Activated CD8-positive, alpha-beta memory T cell treated with anti-CD3 and anti-CD28 coated beads for 4 hours (primary cell): ENCODE measurements around the gene HOXA3.

ENCODE experiments used
- DNase-seq, 2 donors: peaks; one replicate each; pipeline ENCODE4 v3.0.0-alpha.2; 2020; ENCODE audit warnings: low read depth in 2 of 2

HOXA3 gene

DNA sequence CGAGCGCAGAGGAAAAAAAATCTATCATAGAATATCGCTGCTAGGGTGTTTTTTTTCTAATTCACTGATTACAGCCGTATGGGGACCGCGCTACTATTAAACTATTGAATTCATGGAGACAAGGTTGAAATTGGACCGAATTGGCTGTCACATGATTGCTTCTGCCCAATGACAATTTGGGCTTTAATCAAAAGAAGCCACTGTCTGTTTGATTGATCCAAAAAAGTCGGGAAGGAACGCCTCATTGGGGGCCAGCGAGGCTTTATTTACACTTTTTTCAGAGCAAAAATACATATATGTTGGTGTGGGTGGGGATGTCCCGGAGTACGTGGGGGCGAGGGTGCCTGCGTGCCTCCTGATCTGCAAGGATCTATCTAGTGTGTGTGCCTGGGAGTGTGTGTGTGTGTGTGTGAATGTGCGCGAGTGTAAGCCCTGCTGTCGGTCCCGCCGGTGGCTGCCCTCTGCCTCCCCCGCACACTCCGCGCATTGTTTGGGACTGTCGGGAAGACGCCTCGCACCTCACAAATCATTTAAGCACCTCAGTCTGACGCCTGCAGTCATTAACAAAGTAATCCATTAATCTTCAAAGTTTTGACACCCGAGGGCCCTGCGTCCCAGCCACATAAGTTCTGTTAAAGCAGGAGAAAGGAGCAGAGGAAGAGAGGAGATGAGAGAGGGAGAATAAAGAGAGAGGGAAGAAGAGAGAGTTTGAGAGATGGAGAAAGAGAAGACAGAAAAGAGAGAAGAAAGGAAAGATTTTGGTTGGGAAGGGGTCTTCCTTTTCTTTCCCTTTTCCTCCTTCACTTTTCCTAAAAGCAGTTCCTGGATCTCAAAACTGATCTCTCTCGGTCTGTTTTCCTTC lies 49.6 kb downstream of the HOXA3 start, which contains the start of gene HOXA2:
HOXA2 (minus strand) TSS at position 103 of the 862 bp plus-strand sequence. CDS start 183 bp downstream, outside the sequence.
- no peak for DNase-seq

DNA sequence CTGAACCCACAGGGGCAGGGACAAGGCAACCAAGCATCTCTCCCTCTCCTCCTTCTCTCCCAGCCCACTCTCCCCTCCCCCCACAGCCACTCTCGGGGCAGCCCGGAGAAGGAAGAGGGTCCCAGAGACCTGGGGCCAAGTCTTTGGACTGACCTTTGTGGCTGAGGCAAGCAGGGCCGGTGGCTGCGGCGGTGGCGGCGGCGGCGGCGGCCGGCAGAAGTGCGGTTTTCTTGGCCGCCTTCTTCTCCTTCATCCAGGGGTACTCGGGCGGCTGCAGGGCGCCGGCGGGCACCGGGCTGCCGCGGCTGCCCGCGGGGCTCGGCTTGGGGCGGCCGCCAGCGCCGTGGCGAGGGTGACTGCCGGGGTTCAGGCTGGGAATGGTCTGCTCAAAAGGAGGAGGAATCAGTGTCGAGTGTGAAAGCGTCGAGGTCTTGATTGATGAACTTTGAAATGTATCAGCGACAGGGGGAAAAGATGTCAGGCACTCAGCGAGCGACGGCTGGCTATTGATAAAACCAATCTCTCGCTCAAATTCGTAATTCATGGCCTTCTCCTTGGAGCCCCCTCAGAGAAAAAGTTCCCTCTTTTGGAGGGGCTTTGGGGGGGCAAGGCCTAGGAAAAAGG lies 50.3 kb downstream of the HOXA3 start:
- DNase-seq, result no peak

DNA sequence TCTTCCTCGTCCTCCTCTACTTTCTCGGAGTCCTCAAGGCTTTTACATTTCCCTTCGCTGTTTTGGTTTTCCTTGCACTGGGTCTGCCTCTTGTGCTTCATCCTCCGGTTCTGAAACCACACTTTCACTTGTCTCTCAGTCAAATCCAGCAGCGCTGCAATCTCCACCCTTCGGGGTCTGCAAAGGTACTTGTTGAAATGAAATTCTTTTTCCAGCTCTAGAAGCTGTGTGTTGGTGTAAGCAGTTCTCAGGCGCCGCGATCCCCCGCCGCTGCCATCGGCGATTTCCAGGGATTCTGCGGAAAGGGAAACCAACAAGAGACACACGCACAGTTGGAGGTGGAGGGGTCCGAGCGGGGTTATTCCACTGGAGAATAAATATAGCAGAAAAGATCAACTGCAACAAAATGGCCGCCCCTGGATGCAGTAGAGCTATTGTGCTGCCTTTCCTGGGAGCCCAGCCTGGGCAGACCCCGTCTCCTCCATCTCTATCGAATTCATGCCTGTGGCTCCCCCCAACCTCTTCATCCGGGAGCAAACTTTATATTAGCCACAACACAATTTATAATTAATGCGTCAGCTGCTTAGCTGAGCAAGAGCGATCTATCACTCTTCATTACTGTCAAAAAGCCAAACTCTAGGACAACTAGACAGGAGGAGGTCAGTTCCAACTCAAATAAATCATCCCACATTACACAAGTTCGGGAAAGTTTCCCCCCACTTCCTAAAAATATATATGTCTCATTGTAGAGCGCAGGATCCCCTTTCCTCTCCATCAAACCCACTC lies 51.0 kb downstream of the HOXA3 start:
- DNase-seq, result no peak

DNA sequence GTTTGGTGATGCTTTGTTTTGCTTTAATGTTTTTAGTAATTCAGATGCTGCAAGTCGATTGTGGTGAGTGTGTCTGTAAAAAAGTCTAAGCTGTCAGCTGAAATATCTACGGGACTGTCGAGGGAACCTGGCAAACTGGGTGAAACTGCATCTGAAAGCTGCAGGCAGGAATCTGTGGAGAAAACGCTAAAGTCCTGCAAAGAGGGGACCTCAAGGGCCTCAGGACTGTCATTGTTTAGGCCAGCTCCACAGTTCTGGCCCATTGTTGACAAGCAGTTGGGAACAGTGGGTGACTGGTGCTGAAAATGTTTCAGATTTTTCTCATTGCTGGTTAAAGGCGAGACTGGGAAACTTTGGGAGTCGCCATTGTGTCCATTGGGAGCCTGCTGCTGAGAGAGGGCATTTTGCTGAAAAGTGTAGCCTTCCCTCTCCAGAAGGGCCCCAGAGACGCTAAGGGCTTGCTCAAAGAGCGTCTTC lies 51.7 kb downstream of the HOXA3 start:
- no peak for DNase-seq

DNA sequence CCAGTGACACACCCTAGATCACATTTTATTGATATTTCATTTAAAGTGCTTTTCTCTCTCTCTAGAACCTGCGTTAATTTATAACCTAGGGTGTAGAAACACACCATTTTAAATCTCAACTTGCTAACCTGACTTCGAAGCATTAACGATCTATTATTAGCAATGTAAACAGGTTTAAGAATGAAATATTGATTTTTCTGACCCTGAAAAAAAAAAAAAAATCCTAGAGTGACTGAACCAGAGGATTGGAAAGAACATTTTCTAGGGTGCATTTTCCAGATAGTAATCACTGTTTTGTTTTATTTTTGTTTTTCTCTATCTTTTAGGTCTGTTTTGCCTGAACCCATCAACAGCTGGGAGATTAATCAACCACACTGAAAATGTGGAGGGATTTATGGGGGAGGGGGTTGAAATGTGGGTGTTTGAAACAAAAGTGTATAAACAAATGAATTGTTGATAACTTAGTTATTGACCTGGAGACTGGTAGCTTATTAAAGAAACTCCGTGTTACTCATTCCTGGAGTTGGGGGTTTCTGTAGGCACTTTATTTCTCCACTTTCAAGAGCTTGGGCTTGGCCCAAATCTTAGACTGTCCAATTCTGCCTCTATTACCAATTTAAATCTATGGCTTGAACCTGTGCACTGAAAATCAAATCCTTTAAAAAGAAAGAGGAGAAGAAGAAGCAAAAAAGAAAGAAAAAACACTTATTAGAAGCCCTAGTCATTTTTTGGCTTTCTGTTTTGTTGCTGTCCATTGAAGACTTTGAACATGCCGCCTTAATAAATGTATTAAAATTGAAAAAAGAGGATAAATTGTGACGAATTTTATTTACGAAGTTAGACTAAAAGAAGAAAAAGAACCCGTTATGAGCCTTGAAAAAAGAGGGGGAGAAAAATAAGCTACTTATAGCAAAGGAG lies 52.7 kb downstream of the HOXA3 start:
- DNase-seq, result no peak

DNA sequence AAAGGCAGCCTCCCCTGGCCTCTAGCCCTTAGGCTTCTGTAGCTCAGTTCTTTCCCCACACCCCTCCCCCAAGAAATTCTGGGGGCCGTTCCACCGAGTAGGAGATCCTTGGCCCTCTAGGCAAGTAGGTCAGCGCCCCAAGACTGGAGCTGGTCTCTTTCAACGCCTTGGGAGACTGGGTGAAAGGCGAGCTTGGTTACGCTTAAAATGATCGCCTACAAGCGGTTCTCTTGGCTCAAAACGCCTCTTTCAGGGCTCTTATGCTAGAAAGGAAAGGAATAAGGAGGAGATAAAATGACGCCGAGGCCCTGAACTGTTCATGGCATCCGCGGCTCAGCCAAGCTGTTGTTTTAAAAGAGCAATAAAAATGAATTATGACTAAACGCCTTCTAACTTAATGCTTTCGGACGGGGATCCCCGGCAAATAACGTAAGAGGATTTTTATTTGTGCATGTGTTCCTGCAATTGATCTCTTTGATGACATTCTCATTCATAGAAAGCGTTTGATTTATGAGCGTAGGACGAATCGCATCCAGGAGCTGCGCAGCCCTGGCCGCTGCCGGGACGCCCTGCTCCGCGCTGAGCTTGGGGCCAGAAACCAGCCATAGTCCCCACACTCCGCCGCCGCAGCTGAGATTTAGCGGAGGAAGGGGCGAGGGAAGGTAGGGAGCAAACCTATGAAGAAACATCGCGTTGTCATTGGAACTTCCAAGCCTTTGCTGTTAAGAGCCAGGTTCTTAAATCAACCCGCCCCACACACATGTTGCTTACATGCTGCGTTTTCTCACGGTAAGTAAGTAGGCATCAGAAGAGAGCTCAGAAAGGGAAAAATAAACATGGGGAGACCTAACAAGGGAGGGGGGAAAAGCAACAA lies 53.6 kb downstream of the HOXA3 start:
- no peak for DNase-seq

DNA sequence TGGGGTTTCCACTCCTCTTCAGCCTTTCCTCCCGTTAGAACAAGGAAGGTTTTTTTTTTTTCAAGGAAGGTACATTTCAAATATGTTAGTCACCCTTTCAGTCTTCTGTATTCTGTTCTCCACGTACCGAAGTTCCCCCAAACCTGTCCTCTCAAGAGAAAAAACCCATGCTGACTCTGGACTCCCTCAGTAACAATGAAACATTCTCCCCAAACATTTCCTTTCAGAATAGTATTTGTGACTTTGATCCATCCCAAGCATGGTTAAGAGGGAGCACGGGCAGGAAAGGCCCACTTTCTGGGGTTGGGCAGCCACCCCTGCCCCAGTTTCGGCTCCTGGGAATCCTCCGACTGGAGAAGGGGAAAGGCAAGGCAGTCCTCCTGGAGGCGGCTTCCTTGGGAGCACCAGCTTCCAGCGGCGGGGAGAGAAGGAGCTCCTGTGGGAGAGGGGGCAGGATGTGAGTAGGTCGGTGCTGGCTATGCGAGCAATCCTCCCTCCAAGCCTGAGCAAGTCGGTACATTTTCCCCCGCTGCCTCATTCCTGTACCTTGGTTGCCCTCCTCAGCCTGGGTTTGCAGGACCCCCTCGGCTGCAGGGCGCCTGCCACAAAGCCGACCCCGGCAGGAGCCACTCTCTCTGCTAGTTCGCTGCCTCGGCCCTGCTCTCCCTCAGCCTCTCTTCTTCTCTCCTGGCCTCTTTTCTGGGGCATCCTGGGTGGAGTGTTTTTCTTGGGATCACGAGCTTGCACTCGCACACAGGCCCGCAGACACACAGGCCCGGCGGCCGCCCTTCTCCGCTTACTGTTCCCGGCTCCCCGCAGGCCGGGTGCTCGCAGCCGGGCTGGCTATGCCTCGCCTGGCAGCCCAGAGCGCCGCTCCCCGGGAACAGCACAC lies 54.5 kb downstream of the HOXA3 start:
- DNase-seq, result no peak

DNA sequence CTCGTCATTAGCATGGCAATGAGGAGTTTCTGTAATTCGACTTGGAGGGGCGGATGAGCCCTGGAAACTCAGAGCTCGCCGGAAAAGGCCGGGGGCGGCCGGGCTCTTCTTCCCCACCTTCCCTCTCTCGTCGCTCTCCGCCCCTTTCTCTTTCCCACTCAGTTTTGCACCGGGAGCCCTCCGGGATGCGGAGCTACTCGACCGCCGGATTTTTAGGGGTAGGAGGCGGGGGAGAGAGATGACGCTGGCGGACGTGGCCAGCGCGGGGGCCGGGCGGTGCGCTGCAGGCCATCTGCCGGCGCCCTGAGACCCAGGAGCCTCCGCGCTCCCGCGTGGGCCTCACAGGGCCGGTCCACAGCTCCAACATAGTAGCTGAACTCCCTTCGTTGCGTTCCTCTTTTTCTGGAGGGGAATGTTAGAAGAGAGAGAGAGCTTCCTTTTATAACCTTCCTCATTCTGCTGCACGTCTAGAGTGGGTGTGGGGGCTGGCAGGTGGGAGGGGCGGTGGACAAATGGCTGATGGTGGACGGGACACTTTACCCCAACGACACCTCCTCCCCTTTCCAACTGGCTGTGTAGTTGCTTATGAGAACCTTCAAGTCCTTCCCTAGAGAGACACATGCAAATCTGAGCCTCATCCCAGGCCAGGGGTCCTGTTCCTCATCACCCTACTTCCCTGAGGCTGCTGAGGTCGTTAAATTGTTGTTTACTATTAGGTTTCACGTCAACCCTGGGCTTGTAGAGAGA lies 55.4 kb downstream of the HOXA3 start:
- no peak for DNase-seq

DNA sequence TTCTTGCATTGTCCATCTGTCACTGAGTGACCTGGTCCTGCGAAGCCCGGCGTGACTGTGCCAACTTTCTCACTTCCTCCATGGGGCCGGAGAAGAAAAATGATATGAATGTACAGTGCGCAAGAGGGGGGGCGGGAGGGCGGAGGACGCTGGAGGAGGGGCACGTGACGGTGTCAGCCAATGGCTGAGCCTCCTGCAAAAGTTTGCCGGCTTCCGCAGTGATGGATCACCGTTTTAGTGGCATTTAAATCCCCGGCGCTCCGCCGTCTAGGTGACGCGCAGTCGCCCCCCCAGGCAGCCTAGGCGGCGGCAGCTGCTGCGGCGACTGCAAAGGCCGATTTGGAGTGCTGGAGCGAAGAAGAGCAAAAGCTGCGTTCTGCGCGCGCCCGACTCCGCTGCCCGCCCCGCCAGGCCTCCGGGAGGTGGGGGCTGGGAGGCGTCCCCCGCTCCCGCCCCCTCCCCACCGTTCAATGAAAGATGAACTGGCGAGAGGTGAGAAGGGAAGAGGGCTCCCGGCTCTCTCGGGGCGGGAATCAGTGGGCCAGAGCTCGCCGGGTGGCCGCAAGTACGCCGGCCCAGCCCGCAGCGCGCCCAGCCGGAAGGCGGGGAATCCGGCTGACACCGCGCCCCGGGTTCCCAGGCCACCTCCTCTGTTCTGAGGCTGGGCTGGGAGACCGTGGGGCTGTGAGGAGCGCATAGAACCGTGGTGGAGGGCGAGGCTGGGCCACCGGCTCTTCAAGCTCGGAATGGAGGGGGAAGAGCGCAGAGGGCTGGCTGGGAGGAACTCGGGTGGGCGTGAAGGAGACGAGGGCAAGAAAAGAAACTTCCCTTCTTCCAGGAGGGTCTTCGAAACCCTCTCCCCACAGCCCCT lies 56.3 kb downstream of the HOXA3 start, which contains the start of gene HOXA1:
HOXA1 (minus strand) TSS at position 104 of the 871 bp plus-strand sequence; CDS start at position 16, 88 bp downstream.
- DNase-seq, result peak; percentile 58 to 66

DNA sequence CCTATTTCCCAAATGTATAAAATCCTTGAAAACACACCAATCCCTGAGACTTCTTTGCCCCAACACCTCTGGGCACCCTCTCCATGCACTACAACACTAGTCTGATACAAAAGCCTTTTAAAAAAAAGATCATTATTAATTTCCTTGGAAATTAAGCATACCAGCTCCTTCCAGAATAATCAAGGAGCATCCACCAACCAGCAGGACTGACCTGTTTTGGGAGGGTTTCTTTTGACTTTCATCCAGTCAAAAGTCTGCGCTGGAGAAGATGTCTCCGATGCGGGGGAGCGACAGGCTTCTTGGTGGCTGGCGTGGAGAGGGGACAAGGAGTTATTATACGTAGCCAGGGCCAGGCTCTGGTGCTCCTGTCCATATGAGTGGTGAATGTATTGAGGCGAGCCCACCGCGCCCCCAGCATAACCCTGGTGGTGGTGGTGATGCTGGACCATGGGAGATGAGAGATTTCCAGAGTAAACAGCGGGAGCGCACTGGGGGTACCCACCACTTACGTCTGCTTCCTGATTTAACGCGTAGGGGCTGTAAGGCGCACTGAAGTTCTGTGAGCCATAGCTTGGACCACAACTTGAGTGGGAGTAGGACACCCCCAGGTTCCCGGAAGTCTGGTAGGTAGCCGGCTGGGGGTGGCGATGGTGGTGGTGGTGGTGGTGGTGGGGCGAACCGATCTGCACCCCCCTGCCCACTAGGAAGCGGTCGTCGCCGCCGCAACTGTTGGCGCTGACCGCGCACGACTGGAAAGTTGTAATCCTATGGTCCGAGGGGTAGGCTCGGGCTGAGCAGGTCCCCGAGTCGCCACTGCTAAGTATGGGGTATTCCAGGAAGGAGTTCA lies 57.1 kb downstream of the HOXA3 start:
- DNase-seq, result no peak

DNA sequence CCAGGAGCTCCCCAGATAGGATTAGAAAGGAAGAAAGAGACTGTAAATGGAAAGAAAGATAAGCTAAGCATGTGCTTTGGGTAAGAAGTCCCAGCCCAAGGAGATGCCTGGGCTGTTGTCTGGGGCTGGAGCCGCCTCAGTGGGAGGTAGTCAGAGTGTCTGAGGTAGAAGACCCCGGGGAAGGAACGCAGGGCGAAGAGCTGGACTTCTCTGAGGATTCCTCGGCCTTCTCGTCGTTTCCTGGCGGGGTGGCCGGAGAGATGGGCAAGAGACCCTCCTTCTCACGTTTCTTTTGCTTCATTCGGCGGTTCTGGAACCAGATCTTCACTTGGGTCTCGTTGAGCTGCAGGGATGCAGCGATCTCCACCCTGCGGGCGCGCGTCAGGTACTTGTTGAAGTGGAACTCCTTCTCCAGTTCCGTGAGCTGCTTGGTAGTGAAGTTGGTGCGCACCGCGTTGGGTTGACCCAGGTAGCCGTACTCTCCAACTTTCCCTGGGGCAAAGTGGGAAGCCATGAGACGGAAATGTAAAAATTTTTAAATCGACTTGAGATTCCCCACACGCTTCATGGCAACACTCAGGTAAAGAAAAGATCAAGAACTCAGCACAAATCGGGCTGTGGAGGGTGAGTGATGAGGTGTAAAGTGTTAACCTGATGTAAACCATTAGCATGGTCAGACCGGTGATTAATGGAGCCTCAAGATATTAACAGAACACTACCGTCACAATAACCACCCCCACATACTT lies 57.9 kb downstream of the HOXA3 start:
- DNase-seq, result no peak

DNA sequence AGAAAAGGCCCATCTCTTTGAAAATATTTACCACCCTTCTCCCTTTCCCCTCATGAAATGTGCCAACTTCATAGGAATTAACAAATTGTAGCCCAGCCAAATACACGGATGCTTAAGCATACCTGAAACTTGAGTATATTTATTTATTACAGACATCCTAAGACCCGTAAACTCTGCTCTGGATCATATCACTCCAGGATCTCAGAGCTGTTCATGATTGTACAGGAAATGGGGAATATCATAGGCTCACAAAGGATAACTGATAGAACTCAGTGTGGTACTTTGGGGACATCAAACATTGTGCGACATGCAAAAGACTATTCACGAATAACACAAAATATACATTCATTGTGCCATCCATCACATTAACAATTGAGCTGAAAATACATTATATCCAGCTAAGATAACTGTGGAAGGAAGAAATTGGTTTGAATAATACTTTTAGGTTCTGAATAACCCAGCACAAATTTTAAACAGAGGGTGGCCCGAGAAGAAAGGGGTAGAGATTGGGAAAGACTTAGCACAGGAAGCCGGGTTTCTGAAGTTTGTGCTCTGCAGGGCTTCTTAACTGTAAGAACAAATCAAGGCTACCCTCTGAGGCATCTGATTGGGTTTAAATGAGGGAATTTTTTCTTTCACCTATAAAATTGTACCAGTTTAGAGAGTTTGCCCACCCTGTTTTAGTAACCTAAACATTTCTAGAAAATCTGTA lies 59.0 kb downstream of the HOXA3 start:
- no peak for DNase-seq

DNA sequence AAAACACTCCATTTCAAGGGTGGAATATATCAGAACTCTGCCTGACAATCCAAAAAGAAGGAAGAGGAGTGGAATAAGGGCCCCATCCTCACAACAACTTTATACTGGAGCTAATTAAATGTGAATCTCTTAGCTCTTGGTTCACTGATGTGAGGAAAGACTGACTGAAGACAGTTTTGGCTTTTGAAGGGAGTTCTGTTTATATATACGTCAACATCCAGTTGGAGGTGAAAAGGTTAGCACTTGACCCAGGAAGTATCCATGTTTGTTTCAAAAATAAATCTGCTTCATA lies 59.6 kb downstream of the HOXA3 start:
- no peak for DNase-seq

DNA sequence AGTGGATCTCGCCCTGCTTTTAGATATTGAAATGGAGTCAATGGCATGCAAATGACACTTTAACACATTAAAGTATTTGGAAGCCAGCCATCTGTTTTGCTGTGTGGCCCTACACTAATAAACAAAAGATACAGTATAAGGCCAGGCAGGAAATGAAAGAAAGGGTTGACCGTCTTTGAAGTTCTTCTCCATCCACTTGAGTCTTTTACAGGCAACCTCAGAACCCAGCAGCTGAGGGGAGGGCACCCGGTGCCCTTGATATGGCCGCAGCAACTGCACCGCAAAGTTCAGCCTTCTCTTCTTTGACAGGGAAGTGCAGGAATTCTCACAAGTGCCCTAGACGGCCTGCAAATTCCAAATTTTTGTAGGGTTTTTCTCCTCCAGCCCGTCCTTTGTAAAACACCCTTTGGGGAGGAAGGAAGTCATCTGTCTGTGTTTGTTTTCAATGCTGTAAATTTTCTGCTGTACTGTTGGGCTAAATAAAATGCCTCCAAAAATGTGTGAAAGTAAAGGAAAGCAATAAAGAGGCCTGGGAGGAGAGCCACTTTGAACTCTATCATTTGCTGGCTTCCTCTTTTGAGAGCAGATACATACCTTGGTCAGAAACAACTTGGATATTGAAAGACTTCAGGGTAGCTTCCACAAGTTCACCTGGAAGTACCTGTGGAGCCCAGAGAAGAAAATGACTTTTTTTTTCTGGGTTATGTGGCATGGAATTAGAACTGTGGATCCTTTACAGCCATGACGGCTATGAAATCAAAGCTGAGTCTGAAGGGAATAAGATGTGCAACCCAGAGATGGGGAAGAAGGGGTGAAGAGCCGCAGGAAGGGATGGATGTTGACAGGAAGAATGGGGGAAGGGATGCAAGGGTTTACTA lies 60.2 kb downstream of the HOXA3 start:
- no peak for DNase-seq
